ENCODE results near the gene C9. TPM values are rescaled to one million over a fixed set of nuclear protein-coding genes. Genes with fewer than 3 reads are reported as not detected.
"Not testable (repeated sequence)": the region's sequence is repeated elsewhere in the genome, so short reads cannot be mapped to it uniquely, and the experiment has no call there.

The C9 gene
- total and polyA plus RNA-seq, 8 donors = 0.58 TPM; not detected in 7

GRCh38 chr5:39409033-39409432 lies 44.7 kb upstream of the C9 start:
- intact Hi-C loops (cut with DNase I) = no loop called here
- DNase-seq = no peak
- no peak for TF ChIP-seq CTCF (IDR thresholded peaks at IDR 0.05)
- no peaks in the 10 kb centered on the region for H3K9me3 ChIP-seq
- ATAC-seq = no peak
- no peak overlapping the region for H3K4me3 ChIP-seq
- H3K36me3 ChIP-seq = peaks cover 0 to 6% of the 10 kb centered on the region in 2 donors
- no peaks in the 10 kb centered on the region for H3K27me3 ChIP-seq
- H3K4me1 ChIP-seq = peaks cover 34 to 57% of the 10 kb centered on the region in 2 donors
- H3K27ac ChIP-seq = peak overlapping the region in 1 of 2 donors; percentile 28

DNA sequence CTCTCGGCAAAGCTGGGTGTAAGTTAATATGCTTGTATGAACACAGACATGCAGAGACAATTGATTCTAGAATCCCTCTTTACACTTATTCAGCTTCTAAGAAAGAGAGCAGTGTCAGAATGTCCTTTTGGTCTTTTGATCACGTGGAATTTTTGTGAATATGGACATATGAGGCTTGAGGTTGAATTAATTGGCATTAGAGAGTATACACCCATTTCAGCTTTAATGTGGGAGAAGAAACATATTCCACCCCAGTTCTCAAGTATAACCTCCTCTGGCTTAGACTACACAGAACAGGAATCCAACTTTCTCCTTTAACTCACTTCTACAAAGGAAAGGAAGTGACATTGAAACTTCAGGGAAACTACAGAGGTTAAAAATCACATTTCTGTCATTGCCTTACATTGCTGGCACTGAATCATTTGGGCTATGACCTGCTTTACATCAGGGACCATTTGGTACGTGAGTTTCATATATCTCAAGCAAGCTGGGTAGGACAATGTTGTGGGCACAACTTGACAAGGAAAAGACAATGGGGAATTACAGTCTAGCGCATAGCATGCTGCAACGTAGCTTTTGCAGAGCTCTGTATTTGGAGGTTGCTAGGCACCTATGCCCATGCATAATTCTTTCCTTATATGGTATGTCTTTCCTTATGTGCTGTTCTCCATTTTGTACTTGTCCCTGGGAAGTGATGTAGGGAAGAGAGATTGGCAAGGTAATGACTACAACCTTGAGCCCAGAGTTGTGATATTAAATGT lies 41.0 kb upstream of the C9 start:
- no peaks in the 10 kb centered on the region for H3K27me3 ChIP-seq
- peaks cover 23 to 46% of the 10 kb centered on the region in 2 donors for H3K4me1 ChIP-seq
- DNase-seq (no peak), ATAC-seq (peak; percentile 28)
- no peaks in the 10 kb centered on the region for H3K9me3 ChIP-seq
- no peak overlapping the region for H3K4me3 ChIP-seq
- TF ChIP-seq CTCF (IDR thresholded peaks at IDR 0.05) = no peak
- H3K27ac ChIP-seq = no peak overlapping the region
- intact Hi-C loops (cut with DNase I) = no loop called here
- H3K36me3 ChIP-seq = peaks cover 0 to 6% of the 10 kb centered on the region in 2 donors

GRCh38 chr5:39403761-39404160 lies 39.5 kb upstream of the C9 start:
- peaks cover 26 to 52% of the 10 kb centered on the region in 2 donors for H3K4me1 ChIP-seq
- intact Hi-C loops (cut with DNase I) = not testable (repeated sequence)

DNA sequence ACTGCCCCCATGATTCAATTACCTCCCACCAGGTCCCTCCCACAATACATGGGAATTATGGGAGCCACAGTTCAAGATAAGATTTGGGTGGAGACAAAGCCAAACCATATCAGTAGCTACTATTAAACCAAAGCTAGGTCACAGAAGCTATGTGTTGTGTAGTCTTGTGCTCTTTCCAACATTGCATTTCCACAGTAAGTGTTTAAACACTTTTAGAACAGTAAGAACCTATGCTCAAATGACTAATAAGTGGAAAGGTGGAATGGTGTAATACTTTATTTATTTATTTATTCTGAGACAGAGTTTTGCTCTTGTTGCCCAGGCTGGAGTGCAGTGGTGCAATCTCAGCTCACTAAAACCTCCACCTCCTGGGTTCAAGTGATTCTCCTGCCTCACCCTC lies 37.8 kb upstream of the C9 start:
- Histone ChIP-seq H3K27ac (peak overlapping the region; percentile 30 to 50), H3K4me1 (peaks cover 23 to 63% of the 10 kb centered on the region in 2 donors)
- intact Hi-C loops (cut with DNase I); H3K9me3 ChIP-seq; DNase-seq; H3K36me3 ChIP-seq; H3K27me3 ChIP-seq; H3K4me3 ChIP-seq: not testable (repeated sequence)
- ATAC-seq = peak; percentile 47

More at GRCh38 chr5:39403761-39404160, 39.5 kb upstream of the C9 start:
- not testable (repeated sequence) for H3K27me3 ChIP-seq, DNase-seq, H3K36me3 ChIP-seq, H3K4me3 ChIP-seq, H3K27ac ChIP-seq, H3K9me3 ChIP-seq, ATAC-seq

DNA sequence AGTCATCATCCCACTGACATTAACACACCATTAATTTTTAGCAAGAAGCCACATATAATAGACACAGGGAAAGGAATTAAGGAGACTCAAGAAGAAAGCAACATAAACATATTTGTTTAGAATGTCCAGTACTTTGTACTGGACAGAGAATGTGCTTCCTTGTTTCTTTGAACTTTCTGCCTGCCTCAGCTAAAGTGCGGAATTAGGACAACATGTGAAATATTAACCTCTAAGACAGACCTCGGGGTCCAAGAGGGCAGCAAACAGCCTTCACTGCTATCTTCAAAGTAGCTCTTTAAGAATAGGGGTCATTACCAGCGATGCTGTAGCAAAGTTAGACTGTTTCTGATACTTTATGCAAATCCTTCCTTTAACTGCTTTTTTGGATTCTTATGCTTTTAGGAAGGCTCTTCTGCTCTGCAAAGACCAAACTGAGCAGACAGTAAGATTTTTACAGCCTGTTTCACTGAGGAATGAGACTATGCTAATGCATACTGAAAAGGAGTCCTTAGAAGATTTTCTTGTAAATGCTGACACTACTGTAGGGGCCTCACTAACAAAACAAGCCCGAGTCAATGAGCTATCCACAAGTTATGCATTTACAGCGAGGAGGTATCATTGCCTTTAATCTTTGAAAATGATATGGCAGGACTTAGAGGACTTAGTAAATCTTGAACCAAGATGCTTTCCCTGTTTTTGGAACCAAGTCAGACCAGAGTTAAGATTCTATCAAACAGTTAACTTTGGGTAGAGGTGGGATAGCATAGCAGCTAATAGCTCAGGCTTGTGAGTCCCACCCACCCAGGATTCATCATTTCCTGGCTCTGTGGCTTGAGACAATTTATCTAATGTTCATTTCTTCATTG lies 36.7 kb upstream of the C9 start:
- no peak overlapping the region for H3K4me3 ChIP-seq
- ATAC-seq (peak; percentile 10), DNase-seq (no peak)
- intact Hi-C loops (cut with DNase I) = no loop called here
- H3K4me1 ChIP-seq = peaks cover 23 to 68% of the 10 kb centered on the region in 2 donors
- H3K9me3 ChIP-seq = no peaks in the 10 kb centered on the region
- peaks cover 0 to 1% of the 10 kb centered on the region in 2 donors for H3K36me3 ChIP-seq
- no peaks in the 10 kb centered on the region for H3K27me3 ChIP-seq
- H3K27ac ChIP-seq = peak overlapping the region; percentile 88 to 94
- no peak for TF ChIP-seq CTCF (IDR thresholded peaks at IDR 0.05)

Data from left lung (tissue), 10 donors.